Measurements from ENCODE around the gene SOBP.

GRCh38 chr6:107538856-107539387, 49.0 kb downstream of the SOBP start:
- TF ChIP-seq CTCF (IDR thresholded peaks at IDR 0.05; ENCODE audit: borderline replicate concordance, extremely low read depth, low read length, poor library complexity, severe bottlenecking): no peak
- no peak for TF ChIP-seq EZH2 (IDR thresholded peaks at IDR 0.05; ENCODE audit: borderline replicate concordance, low read depth, low read length, severe bottlenecking)
